PC-9 (cell line): Measurements from ENCODE around the gene ARR3. TPM values are rescaled to one million over a fixed set of nuclear protein-coding genes. Genes with fewer than 3 reads are reported as not detected.
A peak's percentile ranks its signal among the peaks of the same experiment; 100 is the strongest.

ENCODE experiments used
- BruUV-seq: library from RNA; stranded (reverse); fragments of 400-500 nt; replicated peaks from 2 replicates; lab custom pipeline; 2021; lab: Mats Ljungman, UMichigan
- CTCF ChIA-PET: fragments of 300-600 bp; sonication (Branson Sonifier 250); formaldehyde crosslinking; loops from one replicate; lab custom pipeline; 2022; ENCODE audit warnings: antibody characterized with exemption; lab: Charles Lee
- POLR2A ChIA-PET: fragments of 300-600 bp; sonication (Branson Sonifier 250); formaldehyde crosslinking; loops from one replicate; lab custom pipeline; 2022; ENCODE audit warnings: antibody characterized with exemption; ENCODE audit not compliant: unreplicated experiment; lab: Charles Lee
- DNase-seq, 2 experiments: peaks; one replicate each; pipeline versions ENCODE4 v3.0.0 to v3.0.0-alpha.2; 2015 to 2022; ENCODE audit warnings: mixed read lengths in 1 of 2
- H2AFZ ChIP-seq: fragments of 200-600 bp; sonication (generic); 2 replicates; pipeline ENCODE4 v1.8.1; 2017; ENCODE audit warnings: antibody characterized with exemption
- H3F3A ChIP-seq: fragments of 200-600 bp; sonication (generic); 2 replicates; pipeline ENCODE4 v1.8.1; 2017; ENCODE audit warnings: antibody characterized with exemption, mild to moderate bottlenecking, low read depth; ENCODE audit not compliant: insufficient read depth
- H3K27ac ChIP-seq: fragments of 200-600 bp; sonication (generic); 2 replicates; pipeline ENCODE4 v1.6.1; 2016; ENCODE audit warnings: mixed run types
- H3K27me3 ChIP-seq: fragments of 200-600 bp; sonication (generic); 2 replicates; pipeline ENCODE4 v1.6.1; 2016; ENCODE audit warnings: low read depth, mixed run types; ENCODE audit not compliant: insufficient read depth
- H3K36me3 ChIP-seq: fragments of 200-600 bp; sonication (generic); 2 replicates; pipeline ENCODE4 v1.6.1; 2016; ENCODE audit warnings: low read depth, mixed run types
- H3K4me1 ChIP-seq: fragments of 200-600 bp; sonication (generic); replicated peaks from 2 replicates; pipeline ENCODE4 v1.6.1; 2016; ENCODE audit warnings: mixed run types; ENCODE audit not compliant: insufficient read depth
- H3K4me2 ChIP-seq: fragments of 200-600 bp; sonication (generic); 2 replicates; pipeline ENCODE4 v1.6.1; 2017; ENCODE audit warnings: mixed run types
- H3K4me3 ChIP-seq: fragments of 200-600 bp; sonication (generic); 2 replicates; pipeline ENCODE4 v1.6.1; 2016; ENCODE audit warnings: mixed run types
- H3K79me2 ChIP-seq: fragments of 200-600 bp; sonication (generic); 2 replicates; pipeline ENCODE4 v1.6.1; 2017; ENCODE audit warnings: low read depth, mixed run types
- H3K9me2 ChIP-seq: fragments of 200-600 bp; sonication (generic); 2 replicates; pipeline ENCODE4 v1.8.1; 2017; ENCODE audit warnings: mild to moderate bottlenecking; ENCODE audit not compliant: insufficient read depth
- H3K9me3 ChIP-seq: fragments of 200-600 bp; sonication (generic); 2 replicates; pipeline ENCODE4 v1.8.1; 2016; ENCODE audit warnings: low read depth; ENCODE audit not compliant: insufficient read depth
- H4K20me1 ChIP-seq: fragments of 200-600 bp; sonication (generic); 2 replicates; pipeline ENCODE4 v1.8.1; 2017; ENCODE audit not compliant: insufficient read depth
- EZH2 ChIP-seq: fragments of 200-600 bp; sonication (generic); IDR thresholded peaks from 2 replicates; pipeline ENCODE4 v1.8.0; 2017; ENCODE audit warnings: antibody characterized with exemption, low read depth
- intact Hi-C: fragments of 100-400 bp; cut with micrococcal nuclease; formaldehyde crosslinking; loops from one replicate; pipeline ENCODE4 v1.10.0; 2022; ENCODE audit not compliant: unreplicated experiment
- total RNA-seq: library from RNA; stranded (reverse); gene quantifications from 2 replicates; pipeline ENCODE4 v1.2.3, GENCODE V29; 2021
- TF ChIP-seq, protein P1 (sequence below): fragments of 200-600 bp; sonication (generic); conservative IDR thresholded peaks from 2 replicates; pipeline ENCODE4 v1.6.1; 2017; ENCODE audit warnings: mixed run types, antibody characterized with exemption, mild to moderate bottlenecking, moderate library complexity

ARR3 gene
- total RNA-seq, 1 experiment from 2014 or later = not detected

GRCh38 chrX:70226687-70227086 lies 41.4 kb upstream of the ARR3 start:
- intact Hi-C loops = no loop called here
- H3K9me3 ChIP-seq = no peaks in the 10 kb centered on the region
- no peaks in the 10 kb centered on the region for H4K20me1 ChIP-seq
- BruUV-seq = no TSS peak
- POLR2A ChIA-PET = no interaction called here
- no peak overlapping the region for H3K4me2 ChIP-seq
- no peaks in the 10 kb centered on the region for H3K9me2 ChIP-seq
- H3K4me3 ChIP-seq = no peak overlapping the region
- no peaks in the 10 kb centered on the region for H3K27me3 ChIP-seq
- H3K27ac ChIP-seq = no peak overlapping the region
- DNase-seq = no peak
- CTCF ChIA-PET = no interaction called here
- H3K36me3 ChIP-seq = no peaks in the 10 kb centered on the region
- H2AFZ ChIP-seq = no peak overlapping the region
- TF ChIP-seq, protein P1, sequence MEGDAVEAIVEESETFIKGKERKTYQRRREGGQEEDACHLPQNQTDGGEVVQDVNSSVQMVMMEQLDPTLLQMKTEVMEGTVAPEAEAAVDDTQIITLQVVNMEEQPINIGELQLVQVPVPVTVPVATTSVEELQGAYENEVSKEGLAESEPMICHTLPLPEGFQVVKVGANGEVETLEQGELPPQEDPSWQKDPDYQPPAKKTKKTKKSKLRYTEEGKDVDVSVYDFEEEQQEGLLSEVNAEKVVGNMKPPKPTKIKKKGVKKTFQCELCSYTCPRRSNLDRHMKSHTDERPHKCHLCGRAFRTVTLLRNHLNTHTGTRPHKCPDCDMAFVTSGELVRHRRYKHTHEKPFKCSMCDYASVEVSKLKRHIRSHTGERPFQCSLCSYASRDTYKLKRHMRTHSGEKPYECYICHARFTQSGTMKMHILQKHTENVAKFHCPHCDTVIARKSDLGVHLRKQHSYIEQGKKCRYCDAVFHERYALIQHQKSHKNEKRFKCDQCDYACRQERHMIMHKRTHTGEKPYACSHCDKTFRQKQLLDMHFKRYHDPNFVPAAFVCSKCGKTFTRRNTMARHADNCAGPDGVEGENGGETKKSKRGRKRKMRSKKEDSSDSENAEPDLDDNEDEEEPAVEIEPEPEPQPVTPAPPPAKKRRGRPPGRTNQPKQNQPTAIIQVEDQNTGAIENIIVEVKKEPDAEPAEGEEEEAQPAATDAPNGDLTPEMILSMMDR = no peak
- no peak for TF ChIP-seq EZH2
- no peaks in the 10 kb centered on the region for H3K79me2 ChIP-seq
- H3K4me1 ChIP-seq = no peaks in the 10 kb centered on the region
- no peaks in the 10 kb centered on the region for H3F3A ChIP-seq

- Histone ChIP-seq H3K27me3 (no peaks in the 10 kb centered on the region), H3K4me3 (no peak overlapping the region), H2AFZ (no peak overlapping the region), H3K36me3 (no peaks in the 10 kb centered on the region), H3K79me2 (no peaks in the 10 kb centered on the region), H3K9me2 (no peaks in the 10 kb centered on the region), H3K4me1 (no peaks in the 10 kb centered on the region; the same call in 1 of the 2 replicates), H3K27ac (no peak overlapping the region), H3K4me2 (no peak overlapping the region), H3F3A (no peaks in the 10 kb centered on the region), H4K20me1 (no peaks in the 10 kb centered on the region), H3K9me3 (no peaks in the 10 kb centered on the region)
- no peak for DNase-seq
- ChIA-PET CTCF (no interaction called here), POLR2A (no interaction called here)
- intact Hi-C loops = no loop called here
- no TSS peak for BruUV-seq
- TF ChIP-seq, protein P1 = no peak
- TF ChIP-seq EZH2 = no peak
Observed at GRCh38 chrX:70231666-70232065, 36.5 kb upstream of the ARR3 start.

GRCh38 chrX:70234355-70234754 lies 33.8 kb upstream of the ARR3 start, which contains the start of gene AWAT1:
Gene AWAT1 (plus strand): TSS chrX:70234655. CDS start chrX:70234696, 41 bp downstream.
- ChIA-PET CTCF (no interaction called here), POLR2A (no interaction called here)
- Histone ChIP-seq H3K36me3 (no peaks in the 10 kb centered on the region), H3F3A (no peaks in the 10 kb centered on the region), H3K4me2 (no peak within 1 kb of the TSS), H3K9me3 (no peaks in the 10 kb centered on the region), H4K20me1 (no peaks in the 10 kb centered on the region), H3K27me3 (no peaks in the 10 kb centered on the region), H3K27ac (no peak within 1 kb of the TSS), H3K4me3 (no peak within 1 kb of the TSS), H2AFZ (no peak within 1 kb of the TSS), H3K9me2 (no peaks in the 10 kb centered on the region), H3K79me2 (no peaks in the 10 kb centered on the region), H3K4me1 (no peaks in the 10 kb centered on the region; the same call in 1 of the 2 replicates)
- no TSS peak for BruUV-seq
- TF ChIP-seq EZH2 = no peak
- TF ChIP-seq, protein P1 = no peak
- peak in 1 of 2 experiments; percentile 44 for DNase-seq
- intact Hi-C loops = no loop called here
